ENCODE results near the gene C6orf163. TPM values are rescaled to one million over a fixed set of nuclear protein-coding genes. Genes with fewer than 3 reads are reported as not detected.
"Not testable (repeated sequence)": the region's sequence is repeated elsewhere in the genome, so short reads cannot be mapped to it uniquely, and the experiment has no call there.

Gene C6orf163
- under 1 TPM; 0.14 to 0.43 (median 0.40) TPM for total RNA-seq (2021; fragmentation: NEBNext Ultra II Directional; extraction: Animal tissue kit (Norgen Biotek cat#: 25700))
- long read RNA-seq = 0 reads

GRCh38 chr6:87344731-87345130 lies at the start of gene C6orf163:
Gene C6orf163, plus strand, starts transcription at chr6:87344813. Its CDS starts 287 bp downstream, at chr6:87345100.
- Mint-ChIP-seq H3K27me3 (ENCODE audit: insufficient read depth) (no peaks in the 10 kb centered on the region), H3K4me1 (ENCODE audit: low read depth) (no peaks in the 10 kb centered on the region), H3K27ac (no peak within 1 kb of the TSS), H3K9me3 (no peaks in the 10 kb centered on the region), H3K4me3 (no peak within 1 kb of the TSS), H3K36me3 (ENCODE audit: low read depth) (no peaks in the 10 kb centered on the region)
- DNase-seq = no peak
- no peak for TF ChIP-seq CTCF (IDR thresholded peaks at IDR 0.05)

GRCh38 chr6:87297119-87297518 lies 47.5 kb upstream of the C6orf163 start:
- Mint-ChIP-seq H3K9me3 (no peaks in the 10 kb centered on the region), H3K36me3 (ENCODE audit: low read depth) (no peaks in the 10 kb centered on the region), H3K27ac (no peak overlapping the region), H3K4me3 (no peak overlapping the region), H3K4me1 (ENCODE audit: low read depth) (no peaks in the 10 kb centered on the region), H3K27me3 (ENCODE audit: insufficient read depth) (peaks cover 17% of the 10 kb centered on the region)
- DNase-seq = no peak
- no peak for TF ChIP-seq CTCF (IDR thresholded peaks at IDR 0.05)

GRCh38 chr6:87301277-87301676 lies 43.3 kb upstream of the C6orf163 start:
- peaks cover 20% of the 10 kb centered on the region for H3K27me3 Mint-ChIP-seq (ENCODE audit: insufficient read depth)

GRCh38 chr6:87308970-87309369 lies 35.6 kb upstream of the C6orf163 start:
- Mint-ChIP-seq H3K27ac (no peak overlapping the region), H3K4me1 (ENCODE audit: low read depth) (no peaks in the 10 kb centered on the region), H3K36me3 (ENCODE audit: low read depth) (no peaks in the 10 kb centered on the region), H3K27me3 (ENCODE audit: insufficient read depth) (peaks cover 7% of the 10 kb centered on the region), H3K4me3 (no peak overlapping the region), H3K9me3 (no peaks in the 10 kb centered on the region)
- TF ChIP-seq CTCF (IDR thresholded peaks at IDR 0.05) = no peak
- no peak for DNase-seq

More at GRCh38 chr6:87301277-87301676, 43.3 kb upstream of the C6orf163 start:
- not testable (repeated sequence) for H3K36me3 Mint-ChIP-seq (ENCODE audit: low read depth); H3K9me3 Mint-ChIP-seq; H3K4me1 Mint-ChIP-seq (ENCODE audit: low read depth); H3K27ac Mint-ChIP-seq; H3K4me3 Mint-ChIP-seq; DNase-seq

GRCh38 chr6:87312860-87313259 lies 31.8 kb upstream of the C6orf163 start:
- Mint-ChIP-seq H3K4me1 (ENCODE audit: low read depth) (no peaks in the 10 kb centered on the region), H3K4me3 (no peak overlapping the region), H3K27ac (no peak overlapping the region), H3K9me3 (no peaks in the 10 kb centered on the region), H3K27me3 (ENCODE audit: insufficient read depth) (peaks cover 14% of the 10 kb centered on the region), H3K36me3 (ENCODE audit: low read depth) (no peaks in the 10 kb centered on the region)
- no peak for DNase-seq
- no peak for TF ChIP-seq CTCF (IDR thresholded peaks at IDR 0.05)

- Mint-ChIP-seq H3K27me3 (ENCODE audit: insufficient read depth) (peaks cover 10% of the 10 kb centered on the region), H3K4me1 (ENCODE audit: low read depth) (no peaks in the 10 kb centered on the region), H3K27ac (no peak overlapping the region), H3K4me3 (no peak overlapping the region), H3K36me3 (ENCODE audit: low read depth) (no peaks in the 10 kb centered on the region), H3K9me3 (no peaks in the 10 kb centered on the region)
- TF ChIP-seq CTCF (IDR thresholded peaks at IDR 0.05) = no peak
- DNase-seq = no peak
Observed at GRCh38 chr6:87315071-87315470, 29.5 kb upstream of the C6orf163 start.

Measured in HFFc6 (cell line).